HUDEP-2 (cell line): ENCODE measurements around the gene C4B.
"Not testable (repeated sequence)": the region's sequence is repeated elsewhere in the genome, so short reads cannot be mapped to it uniquely, and the experiment has no call there.

ENCODE experiments used
- DNase-seq, 76 experiments: peaks; one replicate each; lab custom pipeline; 2025; ENCODE audit not compliant: unreplicated experiment in 76 of 76; lab: John Stamatoyannopoulos, UW

The C4B gene

GRCh38 chr6:32028631-32029030, 14.0 kb downstream of the C4B start:
- not testable (repeated sequence) for DNase-seq

DNA sequence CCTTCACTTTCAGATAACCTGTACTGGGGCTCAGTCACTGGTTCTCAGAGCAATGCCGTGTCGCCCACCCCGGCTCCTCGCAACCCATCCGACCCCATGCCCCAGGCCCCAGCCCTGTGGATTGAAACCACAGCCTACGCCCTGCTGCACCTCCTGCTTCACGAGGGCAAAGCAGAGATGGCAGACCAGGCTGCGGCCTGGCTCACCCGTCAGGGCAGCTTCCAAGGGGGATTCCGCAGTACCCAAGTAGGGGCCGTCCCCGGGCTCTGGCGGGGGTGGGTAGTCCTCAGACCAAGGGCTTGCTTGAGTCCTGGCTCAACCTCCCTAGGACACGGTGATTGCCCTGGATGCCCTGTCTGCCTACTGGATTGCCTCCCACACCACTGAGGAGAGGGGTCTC, 15.0 kb downstream of the C4B start:
- not testable (repeated sequence) for DNase-seq

DNA sequence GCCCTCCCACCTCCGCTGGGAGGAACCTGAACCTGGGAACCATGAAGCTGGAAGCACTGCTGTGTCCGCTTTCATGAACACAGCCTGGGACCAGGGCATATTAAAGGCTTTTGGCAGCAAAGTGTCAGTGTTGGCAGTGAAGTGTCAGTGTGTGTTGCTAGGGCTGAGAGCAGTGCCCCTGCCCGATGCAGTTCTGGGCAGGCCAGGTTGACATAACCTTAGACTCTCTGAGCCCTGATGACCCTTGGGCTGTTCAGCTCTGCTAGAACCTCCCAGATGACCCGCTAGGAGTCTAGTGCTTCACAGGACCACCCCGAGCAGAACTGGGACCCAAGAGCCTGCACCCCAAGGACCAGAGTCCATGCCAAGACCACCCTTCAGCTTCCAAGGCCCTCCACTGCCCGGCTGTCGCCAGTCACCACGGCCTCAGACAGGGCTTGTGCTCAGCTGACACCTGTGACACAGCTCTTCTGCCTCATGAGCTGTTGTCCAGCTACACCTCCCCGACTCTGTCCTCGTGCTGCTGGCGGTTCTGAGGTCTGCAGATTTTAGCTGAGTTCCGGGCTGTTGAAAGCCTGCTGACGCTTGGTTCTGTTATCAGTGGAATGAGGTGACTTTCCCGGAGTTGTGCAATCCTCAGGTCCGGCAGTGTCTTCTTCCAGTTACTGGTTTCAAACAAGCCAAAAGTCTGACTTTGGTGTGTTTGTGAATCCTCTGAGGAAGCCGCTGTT, 20.9 kb downstream of the C4B start:
- DNase-seq = not testable (repeated sequence)

DNA sequence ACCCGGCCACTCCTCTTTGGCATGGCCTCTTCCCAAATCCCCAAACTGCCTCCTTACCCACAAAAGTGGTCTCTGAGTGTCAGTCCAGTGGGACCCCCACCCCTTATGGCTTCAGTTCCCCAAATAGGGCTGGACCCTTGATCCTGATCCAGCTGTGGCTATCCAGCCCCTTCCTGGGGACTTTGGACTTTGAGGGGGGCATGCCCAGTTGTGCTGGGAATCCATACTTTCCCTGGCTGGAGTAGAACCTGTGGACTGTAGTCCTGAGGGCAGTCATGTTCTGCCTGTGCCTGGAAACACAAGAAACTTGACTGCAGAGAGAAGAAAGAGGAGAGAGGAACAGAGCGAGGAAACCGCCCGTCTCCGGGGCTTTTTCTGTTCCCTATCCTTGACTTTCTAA, 22.5 kb downstream of the C4B start:
- DNase-seq = not testable (repeated sequence)

- DNase-seq = not testable (repeated sequence)
Measured at GRCh38 chr6:32037598-32038524, 23.3 kb downstream of the C4B start, which contains the start of gene CYP21A2. Gene CYP21A2, plus strand, starts transcription at chr6:32038415. Its CDS starts 8 bp downstream, at chr6:32038423.

DNA sequence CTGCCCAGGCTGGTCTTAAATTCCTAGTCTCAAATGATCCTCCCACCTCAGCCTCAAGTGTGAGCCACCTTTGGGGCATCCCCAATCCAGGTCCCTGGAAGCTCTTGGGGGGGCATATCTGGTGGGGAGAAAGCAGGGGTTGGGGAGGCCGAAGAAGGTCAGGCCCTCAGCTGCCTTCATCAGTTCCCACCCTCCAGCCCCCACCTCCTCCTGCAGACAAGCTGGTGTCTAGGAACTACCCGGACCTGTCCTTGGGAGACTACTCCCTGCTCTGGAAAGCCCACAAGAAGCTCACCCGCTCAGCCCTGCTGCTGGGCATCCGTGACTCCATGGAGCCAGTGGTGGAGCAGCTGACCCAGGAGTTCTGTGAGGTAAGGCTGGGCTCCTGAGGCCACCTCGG, 24.3 kb downstream of the C4B start:
- not testable (repeated sequence) for DNase-seq

DNA sequence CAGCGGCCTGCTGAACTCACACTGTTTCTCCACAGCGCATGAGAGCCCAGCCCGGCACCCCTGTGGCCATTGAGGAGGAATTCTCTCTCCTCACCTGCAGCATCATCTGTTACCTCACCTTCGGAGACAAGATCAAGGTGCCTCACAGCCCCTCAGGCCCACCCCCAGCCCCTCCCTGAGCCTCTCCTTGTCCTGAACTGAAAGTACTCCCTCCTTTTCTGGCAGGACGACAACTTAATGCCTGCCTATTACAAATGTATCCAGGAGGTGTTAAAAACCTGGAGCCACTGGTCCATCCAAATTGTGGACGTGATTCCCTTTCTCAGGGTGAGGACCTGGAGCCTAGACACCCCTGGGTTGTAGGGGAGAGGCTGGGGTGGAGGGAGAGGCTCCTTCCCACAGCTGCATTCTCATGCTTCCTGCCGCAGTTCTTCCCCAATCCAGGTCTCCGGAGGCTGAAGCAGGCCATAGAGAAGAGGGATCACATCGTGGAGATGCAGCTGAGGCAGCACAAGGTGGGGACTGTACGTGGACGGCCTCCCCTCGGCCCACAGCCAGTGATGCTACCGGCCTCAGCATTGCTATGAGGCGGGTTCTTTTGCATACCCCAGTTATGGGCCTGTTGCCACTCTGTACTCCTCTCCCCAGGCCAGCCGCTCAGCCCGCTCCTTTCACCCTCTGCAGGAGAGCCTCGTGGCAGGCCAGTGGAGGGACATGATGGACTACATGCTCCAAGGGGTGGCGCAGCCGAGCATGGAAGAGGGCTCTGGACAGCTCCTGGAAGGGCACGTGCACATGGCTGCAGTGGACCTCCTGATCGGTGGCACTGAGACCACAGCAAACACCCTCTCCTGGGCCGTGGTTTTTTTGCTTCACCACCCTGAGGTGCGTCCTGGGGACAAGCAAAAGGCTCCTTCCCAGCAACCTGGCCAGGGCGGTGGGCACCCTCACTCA, 25.0 kb downstream of the C4B start:
- DNase-seq = not testable (repeated sequence)

GRCh38 chr6:32040299-32041049, 25.9 kb downstream of the C4B start:
- DNase-seq = not testable (repeated sequence)

- not testable (repeated sequence) for DNase-seq
Measured at GRCh38 chr6:32041050-32041321, 26.4 kb downstream of the C4B start.

DNA sequence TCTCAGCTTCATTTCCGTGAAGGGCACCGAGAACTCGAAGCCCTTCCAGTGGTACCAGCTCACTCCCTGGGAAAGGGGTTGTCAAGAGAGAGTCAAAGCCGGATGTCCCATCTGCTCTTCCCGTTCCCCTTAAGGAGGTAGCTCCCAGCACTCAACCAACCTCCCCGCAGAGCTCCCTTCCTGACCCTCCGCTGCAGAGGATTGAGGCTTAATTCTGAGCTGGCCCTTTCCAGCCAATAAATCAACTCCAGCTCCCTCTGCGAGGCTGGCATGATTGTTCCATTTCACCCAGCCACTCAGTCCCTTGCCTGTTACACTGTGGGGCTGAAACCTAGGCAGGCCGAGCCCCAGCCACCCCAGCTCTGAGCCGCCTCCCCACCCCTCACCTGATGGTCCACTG, 26.8 kb downstream of the C4B start:
- not testable (repeated sequence) for DNase-seq

- DNase-seq = not testable (repeated sequence)
Measured at GRCh38 chr6:32042276-32042675, 27.7 kb downstream of the C4B start.

- not testable (repeated sequence) for DNase-seq
Measured at GRCh38 chr6:32043589-32044380, 29.2 kb downstream of the C4B start.

- DNase-seq = not testable (repeated sequence)
Measured at GRCh38 chr6:32044916-32045315, 30.3 kb downstream of the C4B start.

DNA sequence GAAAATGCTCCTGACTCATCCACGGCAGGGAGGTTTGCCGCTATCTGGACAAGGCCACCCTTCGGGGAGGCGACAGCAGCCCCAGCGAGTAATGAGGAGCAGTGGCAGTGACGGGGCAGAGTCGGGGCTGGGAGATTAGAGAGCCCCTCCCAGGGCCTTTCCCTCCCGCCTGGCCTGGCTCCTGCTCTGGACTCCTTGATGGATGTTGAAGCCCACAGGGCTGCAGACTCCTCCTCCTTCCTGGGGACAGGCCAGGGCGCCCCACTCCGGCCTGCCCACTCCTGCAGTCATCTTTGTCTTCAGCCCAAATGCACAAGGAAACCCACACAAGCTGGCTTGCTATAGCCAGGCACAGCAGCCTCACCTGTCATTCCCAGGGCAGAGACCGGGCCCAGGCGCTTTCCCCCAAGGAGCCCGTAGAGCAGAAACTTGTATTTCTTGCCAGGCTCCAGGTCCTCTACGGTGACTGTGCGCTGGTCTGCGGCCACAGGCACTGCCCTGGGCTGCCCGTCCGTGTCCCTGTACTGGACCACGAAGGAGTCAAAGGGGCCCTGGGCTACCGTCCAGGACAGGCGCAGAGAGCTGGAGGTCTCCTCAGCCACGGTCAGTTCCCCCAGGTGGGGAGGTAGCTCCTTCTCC, 31.3 kb downstream of the C4B start:
- DNase-seq = peak in 4 of 76 experiments; percentile 12 to 33 (median 25)

DNA sequence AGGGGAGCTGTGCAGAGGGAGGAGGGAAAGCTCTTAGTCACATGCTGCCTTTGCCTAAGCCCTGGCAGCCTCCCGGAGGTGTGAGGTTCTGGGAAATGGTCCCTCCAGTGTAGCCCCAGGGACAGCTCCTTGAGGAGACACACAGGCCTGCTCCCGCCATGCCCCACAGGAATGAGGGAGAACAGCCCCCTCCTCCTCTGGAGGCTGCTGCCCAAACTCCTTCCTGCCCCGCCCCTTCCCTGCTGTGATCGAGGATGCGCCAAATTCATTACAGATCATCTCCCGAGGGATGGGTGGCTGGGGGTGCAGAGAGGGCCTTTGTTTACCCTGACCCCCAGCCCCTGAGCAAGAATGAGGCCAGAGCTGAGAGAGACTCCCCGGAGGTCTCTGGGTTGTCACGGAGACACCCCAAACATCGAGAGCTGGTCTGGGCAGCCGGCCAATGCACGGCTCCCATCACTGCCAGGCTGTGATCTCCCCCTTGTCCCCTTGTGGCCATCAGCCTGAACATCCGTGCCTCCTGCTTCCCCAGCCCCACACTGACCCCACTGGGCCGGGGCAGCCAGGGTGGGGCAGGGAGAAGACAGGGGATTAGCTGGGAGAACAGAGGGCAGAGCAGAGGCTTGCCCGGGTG, 32.0 kb downstream of the C4B start:
- DNase-seq = no peak

DNA sequence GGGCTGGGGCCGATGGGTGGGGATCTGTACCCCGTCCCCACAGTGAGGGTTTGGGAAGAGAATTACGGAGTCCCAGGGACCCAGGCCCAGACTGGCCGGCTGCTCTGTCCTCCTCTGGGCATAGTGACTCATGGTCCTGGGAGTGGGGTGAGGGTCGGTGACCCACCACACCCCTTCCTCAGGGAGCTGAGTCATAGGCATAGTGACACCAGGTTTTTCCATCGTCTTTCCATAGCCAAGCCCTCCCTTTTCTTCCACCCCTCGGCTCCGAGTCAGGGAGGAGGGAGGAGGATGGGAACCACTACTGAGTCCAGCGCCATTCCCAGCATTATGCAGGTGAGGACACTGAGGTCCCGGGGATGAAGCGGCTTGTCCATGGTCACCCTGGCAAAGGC, 32.5 kb downstream of the C4B start:
- no peak for DNase-seq

- no peak for DNase-seq
Measured at GRCh38 chr6:32047539-32047854, 32.9 kb downstream of the C4B start.
